NCI-H2029 (cell line): ENCODE data around the gene MAGEB3.

Experiments used
- DNase-seq: peaks from one replicate; lab custom pipeline; 2025; lab: John Stamatoyannopoulos, UW

Gene MAGEB3

DNA sequence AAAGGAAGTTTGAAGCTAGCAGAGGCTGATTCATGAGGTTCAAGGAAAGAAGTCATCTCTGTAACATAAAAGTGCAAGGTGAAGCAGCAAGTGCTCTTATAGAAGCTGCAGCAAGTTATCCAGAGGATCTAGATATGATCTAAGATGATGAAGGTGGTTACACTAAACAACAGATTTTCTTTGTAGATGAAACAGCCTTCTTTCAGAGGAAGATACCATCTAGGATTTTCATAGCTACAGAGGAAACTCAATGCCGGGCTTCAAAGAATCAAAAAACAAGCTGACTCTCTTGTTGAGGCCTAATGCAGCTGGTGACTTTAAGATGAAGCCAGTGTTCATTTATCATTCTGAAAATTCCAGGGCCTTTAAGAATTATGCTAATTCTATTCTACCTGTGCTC is 50.0 kb downstream of the MAGEB3 start:
- DNase-seq: no peak

DNA sequence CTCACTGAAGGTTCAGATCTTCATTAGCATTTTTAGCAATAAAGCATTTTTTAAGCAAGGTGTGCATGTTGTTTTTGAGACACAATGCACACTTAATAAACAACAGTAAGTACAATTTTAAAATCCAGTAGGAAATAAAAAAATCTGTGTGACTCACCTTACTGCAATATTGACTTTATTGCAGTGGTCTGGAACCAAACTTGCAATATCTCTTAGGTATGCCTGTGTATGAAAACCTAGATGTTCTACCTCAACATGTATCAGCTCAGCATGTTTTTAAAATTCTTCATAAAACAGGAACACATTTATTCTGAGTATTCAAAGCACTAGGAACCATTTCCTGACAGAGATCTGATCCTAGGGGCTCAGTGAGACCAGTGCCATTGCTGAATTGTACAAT is 52.1 kb downstream of the MAGEB3 start:
- no peak for DNase-seq

DNA sequence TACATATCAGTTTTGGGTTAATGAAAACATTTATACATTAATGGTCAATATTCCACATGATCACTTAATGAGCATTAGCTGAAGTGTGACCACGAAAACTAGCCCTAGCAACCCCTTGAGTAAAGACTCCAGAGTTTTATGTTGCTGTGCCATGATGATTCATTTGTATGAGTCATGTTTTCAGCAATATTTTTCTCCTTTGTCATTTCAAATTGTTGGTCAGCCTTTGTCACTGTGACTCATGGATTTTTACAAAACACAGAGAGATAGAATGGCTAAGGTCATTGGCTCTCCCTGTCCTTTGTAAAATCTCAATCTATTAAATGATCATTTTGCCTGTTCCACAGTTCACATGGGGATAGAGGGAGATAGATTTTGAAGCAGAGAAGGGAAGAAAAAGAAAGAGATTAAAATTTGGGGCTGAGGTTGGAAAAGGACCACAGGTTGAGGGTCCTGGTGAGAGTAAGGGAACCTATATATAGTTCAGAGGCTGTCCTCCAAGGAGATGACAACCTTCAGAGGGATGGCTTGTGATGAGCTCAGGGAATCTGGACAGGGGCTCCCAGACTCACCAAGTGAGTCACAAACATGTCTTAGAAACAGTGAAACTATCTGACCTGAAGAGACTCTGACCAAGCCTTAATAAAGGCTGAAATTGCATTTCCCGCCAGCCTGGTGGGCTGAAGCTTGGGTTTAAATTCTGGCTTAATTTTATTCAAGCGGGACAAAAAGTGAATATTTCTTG is 53.2 kb downstream of the MAGEB3 start:
- no peak for DNase-seq
